HCT116 (cell line): ENCODE measurements around the gene ASGR1. TPM values are rescaled to one million over a fixed set of nuclear protein-coding genes. Genes with fewer than 3 reads are reported as not detected.

Experiments used
- ATAC-seq: fragments of 200-7000 bp; cut with Tn5 transposase; 2 replicates; pipeline ENCODE4 v1.9.1; 2020; ENCODE audit warnings: mild to moderate bottlenecking, moderate library complexity
- BruUV-seq: library from RNA; stranded (reverse); fragments of 400-500 nt; replicated peaks from 2 replicates; lab custom pipeline; 2021; lab: Mats Ljungman, UMichigan
- CTCF ChIA-PET: fragments of 300-600 bp; sonication (Branson Sonifier 250); formaldehyde crosslinking; loops from one replicate; lab custom pipeline; 2021; ENCODE audit warnings: antibody characterized with exemption; lab: Charles Lee
- POLR2A ChIA-PET: fragments of 300-600, 350-600 bp; sonication (Branson Sonifier 250); formaldehyde crosslinking; loops from one replicate; lab custom pipeline; 2021; ENCODE audit warnings: antibody characterized with exemption; lab: Charles Lee
- RAD21 ChIA-PET, 2 experiments: fragments of 300-600 bp; sonication (Branson Sonifier 250); formaldehyde crosslinking; loops; one replicate each; lab custom pipeline; 2023; ENCODE audit warnings: low total read pairs in 2 of 2; ENCODE audit not compliant: uncharacterized antibody in 2 of 2, unreplicated experiment in 2 of 2, low non-redundant PET in 1 of 2; lab: Charles Lee
- DNase-seq: peaks from one replicate; pipeline ENCODE4 v3.0.0-alpha.2; 2010; ENCODE audit warnings: low read depth, low spot score
- H2AFZ ChIP-seq: fragments of 200-600 bp; shearing (Covaris generic), sonication (generic); 2 replicates; pipeline ENCODE4 v1.6.1; 2017; ENCODE audit warnings: low read depth, mixed run types, mixed read lengths, antibody characterized with exemption, low read length; ENCODE audit not compliant: poor library complexity, severe bottlenecking
- H3K27ac ChIP-seq: 2 replicates; pipeline ENCODE4 v1.5.1; 2012; ENCODE audit warnings: low read depth, low read length
- H3K27me3 ChIP-seq: fragments of 200-600 bp; sonication (generic); 2 replicates; pipeline ENCODE4 v1.6.1; 2016; ENCODE audit warnings: mixed run types, low read length, mixed read lengths; ENCODE audit not compliant: insufficient read depth
- H3K36me3 ChIP-seq, 2 experiments: fragments of 200-500 bp in 1 of 2; fragments of 200-600 bp in 1 of 2; sonication (Bioruptor generic) in 1 of 2; sonication (generic) in 1 of 2; 2 replicates each; pipeline versions ENCODE4 v1.5.1 to v1.6.1; 2014 to 2016; ENCODE audit warnings: low read length in 2 of 2, inconsistent platforms in 1 of 2, mixed read lengths in 1 of 2, mixed run types in 1 of 2; ENCODE audit not compliant: insufficient read depth in 2 of 2, control insufficient read depth in 1 of 2
- H3K4me1 ChIP-seq, 2 experiments: fragments of 200-600 bp in 1 of 2; sonication (generic) in 1 of 2; 2 replicates each; pipeline versions ENCODE4 v1.5.1 to v1.6.1; 2012 to 2017; ENCODE audit warnings: low read length in 2 of 2, inconsistent platforms in 1 of 2, mild to moderate bottlenecking in 1 of 2, mixed read lengths in 1 of 2, mixed run types in 1 of 2, moderate library complexity in 1 of 2; ENCODE audit not compliant: insufficient read depth in 2 of 2, control insufficient read depth in 1 of 2
- H3K4me2 ChIP-seq: fragments of 200-600 bp; sonication (generic); 2 replicates; pipeline ENCODE4 v1.6.1; 2017; ENCODE audit warnings: mixed run types, low read length, mixed read lengths
- H3K4me3 ChIP-seq, 2 experiments: fragments of 200-600 bp in 1 of 2; sonication (generic) in 1 of 2; replicated peaks in 1 of 2; 2 replicates each; pipeline ENCODE4 v1.5.1; 2011 to 2016; ENCODE audit warnings: low read length in 2 of 2, control low read depth in 1 of 2, low read depth in 1 of 2, mild to moderate bottlenecking in 1 of 2, mixed read lengths in 1 of 2, mixed run types in 1 of 2
- H3K79me2 ChIP-seq: fragments of 200-600 bp; sonication (generic); 2 replicates; pipeline ENCODE4 v1.6.1; 2017; ENCODE audit warnings: mild to moderate bottlenecking, mixed run types, low read length, moderate library complexity, mixed read lengths; ENCODE audit not compliant: insufficient read depth
- H3K9ac ChIP-seq: fragments of 200-600 bp; sonication (generic); 2 replicates; pipeline ENCODE4 v1.6.1; 2016; ENCODE audit warnings: low read length, mixed read lengths
- H3K9me2 ChIP-seq: fragments of 200-600 bp; sonication (generic), shearing (Covaris generic); 2 replicates; pipeline ENCODE4 v1.6.1; 2017; ENCODE audit warnings: mixed run types, mild to moderate bottlenecking, moderate library complexity; ENCODE audit not compliant: insufficient read depth
- H3K9me3 ChIP-seq, 2 experiments: fragments of 200-500 bp in 1 of 2; fragments of 200-600 bp in 1 of 2; sonication (Bioruptor generic) in 1 of 2; sonication (generic) in 1 of 2; 2 replicates each; pipeline ENCODE4 v1.6.1; 2014 to 2017; ENCODE audit warnings: low read length in 2 of 2, mixed read lengths in 2 of 2, inconsistent platforms in 1 of 2, low read depth in 1 of 2, mild to moderate bottlenecking in 1 of 2, mixed run types in 1 of 2, moderate library complexity in 1 of 2; ENCODE audit not compliant: control insufficient read depth in 1 of 2, insufficient read depth in 1 of 2
- H4K20me1 ChIP-seq: fragments of 200-600 bp; sonication (generic), shearing (Covaris generic); 2 replicates; pipeline ENCODE4 v1.6.1; 2017; ENCODE audit warnings: mixed run types, mild to moderate bottlenecking, moderate library complexity; ENCODE audit not compliant: insufficient read depth
- CTCF ChIP-seq, 3 experiments: fragments of 200-600 bp in 1 of 3; sonication (generic) in 1 of 3; IDR thresholded peaks in 2 of 3; conservative IDR thresholded peaks in 1 of 3; 2 replicates each; pipeline ENCODE4 v1.5.1; 2012 to 2017; ENCODE audit warnings: low read depth in 2 of 3, low read length in 2 of 3, antibody characterized with exemption in 1 of 3, borderline replicate concordance in 1 of 3, control low read depth in 1 of 3, mild to moderate bottlenecking in 1 of 3, mixed read lengths in 1 of 3, mixed run types in 1 of 3, moderate library complexity in 1 of 3; ENCODE audit not compliant: insufficient read depth in 1 of 3
- ELF1 ChIP-seq: IDR thresholded peaks from 2 replicates; pipeline ENCODE4 v1.6.1; 2012; ENCODE audit warnings: low read depth, borderline replicate concordance
- EZH2 ChIP-seq: fragments of 200-600 bp; sonication (generic); IDR thresholded peaks from 2 replicates; pipeline ENCODE4 v1.6.1; 2017; ENCODE audit warnings: antibody characterized with exemption, mixed run types
- EZH2phosphoT487 ChIP-seq: fragments of 200-600 bp; IDR thresholded peaks from 2 replicates; pipeline ENCODE4 v1.6.1; 2018; ENCODE audit warnings: antibody characterized with exemption, borderline replicate concordance
- FOSL1 ChIP-seq: IDR thresholded peaks from 2 replicates; pipeline ENCODE4 v1.6.1; 2012; ENCODE audit warnings: low read depth
- RAD21 ChIP-seq: IDR thresholded peaks from 2 replicates; pipeline ENCODE4 v1.6.1; 2012; ENCODE audit warnings: low read depth, mild to moderate bottlenecking
- REST ChIP-seq: IDR thresholded peaks from 2 replicates; pipeline ENCODE4 v1.6.1; 2012; ENCODE audit warnings: low read depth
- SIN3A ChIP-seq: IDR thresholded peaks from 2 replicates; pipeline ENCODE4 v1.6.1; 2012; ENCODE audit warnings: low read depth
- SP1 ChIP-seq: IDR thresholded peaks from 2 replicates; pipeline ENCODE4 v1.6.1; 2012; ENCODE audit warnings: low read depth
- SRF ChIP-seq: IDR thresholded peaks from 2 replicates; pipeline ENCODE4 v1.6.1; 2012; ENCODE audit warnings: low read depth
- TCF7L2 ChIP-seq: IDR thresholded peaks from 2 replicates; pipeline ENCODE4 v1.7.0; 2011; ENCODE audit warnings: borderline replicate concordance, inconsistent platforms; ENCODE audit not compliant: insufficient read depth, insufficient read length; ENCODE audit errors: extremely low read depth
- ZFX ChIP-seq: fragments of 450-650 bp; IDR thresholded peaks from 2 replicates; pipeline ENCODE4 v1.6.1; 2017
- intact Hi-C: fragments of 100-400 bp; cut with micrococcal nuclease; formaldehyde crosslinking; loops from 2 replicates; pipeline ENCODE4 v1.10.0; 2022
- total RNA-seq: library from RNA; stranded (reverse); gene quantifications from one replicate; pipeline ENCODE4 v1.2.1, GENCODE V29; 2021; ENCODE audit not compliant: unreplicated experiment
- TF ChIP-seq, protein P1 (sequence below): IDR thresholded peaks from 2 replicates; pipeline ENCODE4 v1.6.1; 2011; ENCODE audit warnings: mild to moderate bottlenecking, low read length, moderate library complexity; ENCODE audit not compliant: insufficient replicate concordance; ENCODE audit errors: extremely low read depth
- TF ChIP-seq, protein P2 (sequence below): IDR thresholded peaks from 2 replicates; pipeline ENCODE4 v1.6.1; 2012
- TF ChIP-seq, protein P3 (sequence below): IDR thresholded peaks from 2 replicates; pipeline ENCODE4 v1.6.1; 2012

ASGR1 gene
- total RNA-seq, 1 experiment from 2014 or later: 1.2 TPM

- no peaks in the 10 kb centered on the region for H3K27me3 ChIP-seq
- no peaks in the 10 kb centered on the region for H3K9me2 ChIP-seq
- no peaks in the 10 kb centered on the region for H3K4me1 ChIP-seq
- no peak for DNase-seq
- RAD21 ChIA-PET: no interaction called here
- no peaks in the 10 kb centered on the region for H3K36me3 ChIP-seq
- no peaks in the 10 kb centered on the region for H3K79me2 ChIP-seq
- TF ChIP-seq SRF (no peak), EZH2 (no peak), REST (no peak), SP1 (no peak), SIN3A (no peak), RAD21 (no peak), TCF7L2 (no peak), ZFX (no peak), ELF1 (no peak), CTCF (IDR thresholded peaks at IDR 0.05 in 2 of 3, conservative IDR thresholded peaks at IDR 0.05 in 1 of 3; ENCODE audit: borderline replicate concordance in 1 of 3, insufficient read depth in 1 of 3, low read depth in 2 of 3, low read length in 2 of 3) (no peak), EZH2phosphoT487 (no peak), FOSL1 (no peak)
- TF ChIP-seq, protein P1, sequence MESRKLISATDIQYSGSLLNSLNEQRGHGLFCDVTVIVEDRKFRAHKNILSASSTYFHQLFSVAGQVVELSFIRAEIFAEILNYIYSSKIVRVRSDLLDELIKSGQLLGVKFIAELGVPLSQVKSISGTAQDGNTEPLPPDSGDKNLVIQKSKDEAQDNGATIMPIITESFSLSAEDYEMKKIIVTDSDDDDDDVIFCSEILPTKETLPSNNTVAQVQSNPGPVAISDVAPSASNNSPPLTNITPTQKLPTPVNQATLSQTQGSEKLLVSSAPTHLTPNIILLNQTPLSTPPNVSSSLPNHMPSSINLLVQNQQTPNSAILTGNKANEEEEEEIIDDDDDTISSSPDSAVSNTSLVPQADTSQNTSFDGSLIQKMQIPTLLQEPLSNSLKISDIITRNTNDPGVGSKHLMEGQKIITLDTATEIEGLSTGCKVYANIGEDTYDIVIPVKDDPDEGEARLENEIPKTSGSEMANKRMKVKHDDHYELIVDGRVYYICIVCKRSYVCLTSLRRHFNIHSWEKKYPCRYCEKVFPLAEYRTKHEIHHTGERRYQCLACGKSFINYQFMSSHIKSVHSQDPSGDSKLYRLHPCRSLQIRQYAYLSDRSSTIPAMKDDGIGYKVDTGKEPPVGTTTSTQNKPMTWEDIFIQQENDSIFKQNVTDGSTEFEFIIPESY: no peak
- TF ChIP-seq, protein P2, sequence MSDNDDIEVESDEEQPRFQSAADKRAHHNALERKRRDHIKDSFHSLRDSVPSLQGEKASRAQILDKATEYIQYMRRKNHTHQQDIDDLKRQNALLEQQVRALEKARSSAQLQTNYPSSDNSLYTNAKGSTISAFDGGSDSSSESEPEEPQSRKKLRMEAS: no peak
- TF ChIP-seq, protein P3, sequence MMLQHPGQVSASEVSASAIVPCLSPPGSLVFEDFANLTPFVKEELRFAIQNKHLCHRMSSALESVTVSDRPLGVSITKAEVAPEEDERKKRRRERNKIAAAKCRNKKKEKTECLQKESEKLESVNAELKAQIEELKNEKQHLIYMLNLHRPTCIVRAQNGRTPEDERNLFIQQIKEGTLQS: no peak
- no peak overlapping the region for H3K9ac ChIP-seq
- no peak overlapping the region for H3K27ac ChIP-seq
- H2AFZ ChIP-seq: no peak overlapping the region
- intact Hi-C loops: no loop called here
- no peaks in the 10 kb centered on the region for H4K20me1 ChIP-seq
- H3K4me3 ChIP-seq: no peak overlapping the region
- POLR2A ChIA-PET: no interaction called here
- H3K9me3 ChIP-seq: no peaks in the 10 kb centered on the region
- CTCF ChIA-PET: interaction anchor here (1.2 kb wide), 1 partner anchor 112 kb away, joined by 4 read pairs; no protein-coding TSS in a partner anchor
- no peak overlapping the region for H3K4me2 ChIP-seq
- no peak for ATAC-seq
- BruUV-seq: no TSS peak
Observed at GRCh38 chr17:7156342-7156940, 22.7 kb downstream of the ASGR1 start.
